H1 (cell line): ENCODE results near the gene DUSP2.

Experiments
- CHD2 ChIP-seq: IDR thresholded peaks from 2 replicates; pipeline ENCODE4 v1.6.1; 2012; ENCODE audit warnings: low read length, improper control_type of control experiment
- TF ChIP-seq, protein P1 (sequence below), 3 experiments: IDR thresholded peaks; 1 replicate in 2 of 3; 2 replicates in 1 of 3; pipeline versions ENCODE4 v1.5.1 to v1.6.1; 2011; ENCODE audit warnings: low read length in 3 of 3, mild to moderate bottlenecking in 3 of 3, inconsistent platforms in 2 of 3, low read depth in 1 of 3, moderate library complexity in 1 of 3; ENCODE audit not compliant: insufficient read depth in 1 of 3; ENCODE audit errors: control extremely low read depth in 1 of 3

DNA sequence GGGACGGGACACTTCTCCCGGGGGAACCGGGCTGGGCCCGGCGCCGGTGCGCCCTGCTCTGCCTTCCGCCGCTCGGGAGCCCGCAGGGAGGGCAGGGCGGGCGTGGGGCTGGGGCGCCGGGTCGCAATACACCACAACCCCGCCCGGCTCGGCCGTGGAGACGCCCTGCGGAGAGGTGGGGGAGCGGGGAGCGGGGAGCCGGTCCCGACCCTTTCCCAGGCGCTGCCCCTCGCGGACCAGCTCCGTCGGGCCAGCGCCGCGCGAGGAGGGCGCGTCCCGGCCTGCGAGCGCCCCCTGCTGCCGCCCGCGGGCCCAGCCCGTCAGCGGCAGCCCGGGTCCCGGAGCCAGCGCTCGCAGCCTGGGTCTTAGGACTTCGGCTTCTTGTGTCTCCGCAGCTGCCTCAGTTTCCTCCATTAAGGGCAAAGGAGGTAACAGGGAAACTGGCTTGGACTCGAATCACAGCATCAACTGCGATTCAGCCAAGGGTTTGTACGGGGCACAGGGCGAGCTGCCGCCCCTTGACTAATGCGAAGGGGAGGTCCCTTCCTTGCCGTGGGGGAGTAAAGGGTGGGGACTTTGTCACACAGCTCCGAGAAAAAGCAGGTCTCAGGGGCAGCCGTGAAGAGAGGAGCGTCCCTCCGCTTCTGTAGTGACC is 28.2 kb downstream of the DUSP2 start:
- TF ChIP-seq, protein P1, sequence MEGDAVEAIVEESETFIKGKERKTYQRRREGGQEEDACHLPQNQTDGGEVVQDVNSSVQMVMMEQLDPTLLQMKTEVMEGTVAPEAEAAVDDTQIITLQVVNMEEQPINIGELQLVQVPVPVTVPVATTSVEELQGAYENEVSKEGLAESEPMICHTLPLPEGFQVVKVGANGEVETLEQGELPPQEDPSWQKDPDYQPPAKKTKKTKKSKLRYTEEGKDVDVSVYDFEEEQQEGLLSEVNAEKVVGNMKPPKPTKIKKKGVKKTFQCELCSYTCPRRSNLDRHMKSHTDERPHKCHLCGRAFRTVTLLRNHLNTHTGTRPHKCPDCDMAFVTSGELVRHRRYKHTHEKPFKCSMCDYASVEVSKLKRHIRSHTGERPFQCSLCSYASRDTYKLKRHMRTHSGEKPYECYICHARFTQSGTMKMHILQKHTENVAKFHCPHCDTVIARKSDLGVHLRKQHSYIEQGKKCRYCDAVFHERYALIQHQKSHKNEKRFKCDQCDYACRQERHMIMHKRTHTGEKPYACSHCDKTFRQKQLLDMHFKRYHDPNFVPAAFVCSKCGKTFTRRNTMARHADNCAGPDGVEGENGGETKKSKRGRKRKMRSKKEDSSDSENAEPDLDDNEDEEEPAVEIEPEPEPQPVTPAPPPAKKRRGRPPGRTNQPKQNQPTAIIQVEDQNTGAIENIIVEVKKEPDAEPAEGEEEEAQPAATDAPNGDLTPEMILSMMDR (IDR thresholded peaks at IDR 0.05; ENCODE audit: control extremely low read depth in 1 of 3, insufficient read depth in 1 of 3, low read depth in 1 of 3, low read length in 3 of 3) = peak in 2 of 3 experiments; percentile 81 to 95; a peak in 3 of 4 replicates
- no peak for TF ChIP-seq CHD2
